Measurements from ENCODE around the gene ENTPD8. TPM values are rescaled to one million over a fixed set of nuclear protein-coding genes. Genes with fewer than 3 reads are reported as not detected.

The ENTPD8 gene
- not detected for total RNA-seq

- H3K27ac Mint-ChIP-seq: no peak within 1 kb of the TSS
- no peak for DNase-seq (ENCODE audit: low spot score in 2 of 2)
- H3K9me3 Mint-ChIP-seq: no peaks in the 10 kb centered on the region
- peaks cover 0 to 5% of the 10 kb centered on the region in 2 donors for H3K36me3 Mint-ChIP-seq
- peak in 1 of 2 donors; percentile 39 for ATAC-seq
Observed at GRCh38 chr9:137441289-137441934, at the start of gene ENTPD8. Gene ENTPD8 (minus strand): TSS chr9:137441357. CDS start chr9:137438285, 3,072 bp downstream.

DNA sequence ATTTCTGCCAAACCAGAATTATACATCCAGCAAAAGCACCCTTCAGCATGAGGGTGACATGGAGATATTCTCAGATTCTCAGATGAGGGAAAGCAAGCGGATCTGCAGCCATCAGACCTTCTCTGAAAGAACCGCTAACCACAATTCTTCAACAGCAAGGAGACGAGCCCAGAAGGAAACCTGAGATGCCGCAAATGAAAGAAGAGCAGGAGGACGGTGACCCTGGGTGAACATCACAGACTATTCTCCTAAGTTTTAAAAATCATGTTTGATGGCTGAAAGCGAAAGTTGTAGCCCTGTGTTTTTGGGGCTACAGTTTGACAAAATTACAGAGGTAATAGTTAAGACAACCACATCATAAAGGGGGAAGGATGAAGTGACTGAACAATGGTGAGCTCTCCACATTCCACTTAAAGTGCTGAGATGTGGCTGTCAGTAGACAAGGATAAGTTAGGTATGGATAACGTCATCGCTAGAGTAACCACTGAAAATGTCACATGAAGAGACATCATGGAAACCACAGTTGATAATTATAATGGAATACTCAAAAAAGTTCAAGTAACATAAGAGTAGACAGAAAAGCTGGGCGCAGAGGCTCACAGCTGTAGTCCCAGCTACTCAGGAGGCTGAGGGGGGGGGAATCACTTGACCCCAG is 49.5 kb upstream of the ENTPD8 start:
- no peaks in the 10 kb centered on the region for H3K36me3 Mint-ChIP-seq
- H3K27ac Mint-ChIP-seq: no peak overlapping the region
- H3K9me3 Mint-ChIP-seq: no peaks in the 10 kb centered on the region
- DNase-seq (ENCODE audit: low spot score in 2 of 2): no peak
- no peak for ATAC-seq

GRCh38 chr9:137488906-137489305 is 47.7 kb upstream of the ENTPD8 start:
- no peak for ATAC-seq

GRCh38 chr9:137488327-137488653 is 47.1 kb upstream of the ENTPD8 start:
- no peak for ATAC-seq
- H3K9me3 Mint-ChIP-seq: no peaks in the 10 kb centered on the region
- DNase-seq (ENCODE audit: low spot score in 2 of 2): no peak
- no peaks in the 10 kb centered on the region for H3K36me3 Mint-ChIP-seq
- no peak overlapping the region for H3K27ac Mint-ChIP-seq

More at GRCh38 chr9:137488906-137489305, 47.7 kb upstream of the ENTPD8 start:
- Mint-ChIP-seq H3K9me3 (no peaks in the 10 kb centered on the region), H3K36me3 (no peaks in the 10 kb centered on the region), H3K27ac (no peak overlapping the region)
- no peak for DNase-seq (ENCODE audit: low spot score in 2 of 2)

- DNase-seq (ENCODE audit: low spot score in 2 of 2): no peak
Observed at GRCh38 chr9:137487454-137488326, 46.5 kb upstream of the ENTPD8 start.

GRCh38 chr9:137486545-137487453 is 45.6 kb upstream of the ENTPD8 start:
- DNase-seq (ENCODE audit: low spot score in 2 of 2): no peak
- Mint-ChIP-seq H3K27ac (no peak overlapping the region), H3K36me3 (no peaks in the 10 kb centered on the region), H3K9me3 (no peaks in the 10 kb centered on the region)
- no peak for ATAC-seq

More at GRCh38 chr9:137487454-137488326, 46.5 kb upstream of the ENTPD8 start:
- Mint-ChIP-seq H3K27ac (no peak overlapping the region), H3K9me3 (no peaks in the 10 kb centered on the region), H3K36me3 (no peaks in the 10 kb centered on the region)
- ATAC-seq: no peak

DNA sequence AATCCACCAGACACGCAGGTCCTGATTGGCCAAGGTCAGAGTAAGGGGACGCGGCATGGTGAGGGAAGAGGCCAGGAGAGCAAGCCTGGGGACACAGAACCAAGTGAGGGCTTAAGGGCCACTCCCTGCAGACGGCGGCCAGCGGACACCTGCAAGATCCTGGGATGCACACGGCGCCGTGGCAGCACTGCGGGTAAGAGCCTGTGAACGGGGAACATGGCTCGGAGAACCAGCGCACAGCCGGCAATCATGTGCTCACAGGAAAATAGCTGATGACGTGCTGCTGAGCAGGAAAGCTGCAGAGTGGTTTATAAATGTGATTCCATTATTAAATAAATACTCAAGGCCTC is 45.0 kb upstream of the ENTPD8 start:
- DNase-seq (ENCODE audit: low spot score in 2 of 2) (no peak), ATAC-seq (no peak)
- Mint-ChIP-seq H3K36me3 (no peaks in the 10 kb centered on the region), H3K9me3 (no peaks in the 10 kb centered on the region), H3K27ac (no peak overlapping the region)

DNA sequence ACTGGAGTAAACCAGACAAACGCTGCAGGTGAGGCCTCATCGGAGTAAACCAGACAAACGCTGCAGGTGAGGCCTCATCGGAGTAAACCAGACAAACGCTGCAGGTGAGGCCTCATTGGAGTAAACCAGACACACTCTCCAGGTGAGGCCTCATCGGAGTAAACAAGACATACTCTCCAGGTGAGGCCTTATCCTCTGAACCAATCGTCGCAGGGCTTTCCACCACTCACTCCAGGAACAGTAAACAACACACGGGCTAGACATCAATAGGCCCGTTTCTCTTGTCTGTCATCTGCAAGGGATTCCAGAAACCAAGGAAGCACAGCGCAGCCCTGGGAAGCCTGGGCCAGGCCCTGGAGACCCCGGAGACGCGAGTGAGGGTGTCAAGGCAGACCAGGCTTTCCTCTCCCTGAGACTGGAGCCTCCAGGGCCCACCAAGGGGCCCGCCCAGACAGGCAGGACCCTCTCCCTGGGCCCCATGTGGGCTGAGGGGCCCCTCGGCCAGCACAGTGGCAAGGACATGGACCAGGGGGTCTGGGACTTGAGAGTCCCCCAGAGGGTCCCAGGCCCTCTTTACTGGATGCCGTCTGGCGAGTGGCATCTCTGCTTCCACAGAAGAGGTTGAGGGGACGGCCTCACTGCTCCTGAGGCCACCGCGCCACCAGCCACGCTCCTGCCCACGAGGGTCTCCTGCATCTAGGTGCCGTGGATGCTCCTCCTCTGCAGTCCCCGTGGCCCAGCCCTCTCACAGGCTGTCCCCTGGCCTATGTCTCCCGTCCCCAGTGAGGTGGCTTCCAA is 44.4 kb upstream of the ENTPD8 start:
- no peak overlapping the region for H3K27ac Mint-ChIP-seq
- DNase-seq (ENCODE audit: low spot score in 2 of 2) (no peak), ATAC-seq (no peak)
- H3K36me3 Mint-ChIP-seq: no peaks in the 10 kb centered on the region
- no peaks in the 10 kb centered on the region for H3K9me3 Mint-ChIP-seq

GRCh38 chr9:137484551-137485315 is 43.6 kb upstream of the ENTPD8 start:
- ATAC-seq (no peak), DNase-seq (ENCODE audit: low spot score in 2 of 2) (no peak)
- Mint-ChIP-seq H3K9me3 (no peaks in the 10 kb centered on the region), H3K27ac (peak overlapping the region in 1 of 2 donors; percentile 22), H3K36me3 (no peaks in the 10 kb centered on the region)

- ATAC-seq (peak in 1 of 2 donors; percentile 36), DNase-seq (ENCODE audit: low spot score in 2 of 2) (no peak)
- no peaks in the 10 kb centered on the region for H3K36me3 Mint-ChIP-seq
- no peaks in the 10 kb centered on the region for H3K9me3 Mint-ChIP-seq
- peak overlapping the region; percentile 25 to 74 for H3K27ac Mint-ChIP-seq
Observed at GRCh38 chr9:137482094-137482781, 41.1 kb upstream of the ENTPD8 start.

DNA sequence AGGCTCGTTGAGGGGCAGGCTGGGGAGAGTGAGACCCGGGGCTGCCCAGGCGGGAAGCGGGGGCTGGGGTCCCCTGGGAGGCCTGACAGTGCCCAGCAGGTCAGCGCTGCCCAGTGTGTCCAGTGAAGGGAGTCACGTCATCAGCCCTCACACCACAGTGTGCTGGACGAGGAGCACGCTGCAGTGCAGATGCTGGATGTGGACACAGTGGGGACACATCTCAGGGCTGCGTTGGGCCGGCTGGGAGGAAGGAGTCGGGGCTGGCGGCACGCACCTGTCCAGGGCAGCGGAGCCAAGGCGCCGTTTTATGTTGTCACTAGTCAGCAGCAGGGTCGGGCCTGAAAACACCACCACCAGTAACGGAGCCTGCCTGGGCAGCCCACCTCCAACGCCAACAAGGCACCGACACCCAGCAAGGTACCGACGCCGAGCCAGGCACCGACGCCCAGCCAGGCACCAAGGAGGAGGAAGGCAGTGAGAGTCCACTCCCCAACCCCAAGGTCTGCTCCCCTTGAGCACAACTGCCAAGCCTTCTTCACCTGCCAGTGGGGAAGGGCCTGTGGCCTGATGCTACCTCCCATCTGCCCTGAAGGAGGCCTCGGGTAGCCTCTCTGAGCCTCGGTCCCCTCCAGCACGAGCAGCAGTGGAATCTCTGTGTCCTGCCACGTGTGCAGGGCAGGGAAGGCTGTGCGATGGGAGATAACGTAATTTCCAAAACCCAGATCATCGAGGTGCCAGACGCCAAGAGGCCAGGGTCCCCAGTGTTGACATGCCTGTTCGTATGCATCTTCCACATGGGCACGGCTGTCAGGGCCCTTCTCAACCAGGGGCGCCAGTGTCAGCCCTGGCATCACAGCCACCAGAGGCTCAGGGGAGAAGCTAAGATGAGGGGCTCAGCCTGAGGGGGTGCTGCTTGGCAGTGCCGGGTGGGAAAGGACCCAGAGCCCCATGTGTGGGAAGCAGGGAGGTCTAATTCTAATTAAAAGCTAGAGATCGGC is 39.8 kb upstream of the ENTPD8 start:
- ATAC-seq: no peak
- no peak overlapping the region for H3K27ac Mint-ChIP-seq

GRCh38 chr9:137479892-137480685 is 38.9 kb upstream of the ENTPD8 start:
- H3K36me3 Mint-ChIP-seq: peaks cover 8 to 9% of the 10 kb centered on the region in 2 donors
- ATAC-seq: no peak
- H3K27ac Mint-ChIP-seq: no peak overlapping the region
- peaks cover 7 to 8% of the 10 kb centered on the region in 2 donors for H3K9me3 Mint-ChIP-seq
- DNase-seq (ENCODE audit: low spot score in 2 of 2): no peak

More for the DNA sequence above, 39.8 kb upstream of the ENTPD8 start:
- H3K9me3 Mint-ChIP-seq: peaks cover 4% of the 10 kb centered on the region in 2 donors
- peaks cover 2 to 4% of the 10 kb centered on the region in 2 donors for H3K36me3 Mint-ChIP-seq
- DNase-seq (ENCODE audit: low spot score in 2 of 2): no peak

Measured in activated naive CD4-positive, alpha-beta T cell treated with anti-CD3 and anti-CD28 coated beads, Interleukin-2, amount 50 U/mL, for 72 hours (primary cell).